HG03064 (cell line): Measurements from ENCODE around the gene FILIP1.

Source experiments
- ATAC-seq: cut with Tn5 transposase; IDR thresholded peaks from one replicate; pipeline ENCODE4 v1.9.1; 2021; ENCODE audit warnings: low read depth; ENCODE audit not compliant: unreplicated experiment

Gene FILIP1

GRCh38 chr6:75493400-75494064 lies at the start of gene FILIP1:
FILIP1 (minus strand) TSS chr6:75493800; CDS start chr6:75414972, 78,828 bp downstream.
- ATAC-seq, result no peak

GRCh38 chr6:75543311-75543710 lies 49.7 kb upstream of the FILIP1 start:
- no peak for ATAC-seq

GRCh38 chr6:75539136-75539535 lies 45.5 kb upstream of the FILIP1 start:
- no peak for ATAC-seq

GRCh38 chr6:75532521-75532920 lies 38.9 kb upstream of the FILIP1 start:
- ATAC-seq, result no peak

GRCh38 chr6:75531174-75531573 lies 37.6 kb upstream of the FILIP1 start:
- ATAC-seq, result no peak

GRCh38 chr6:75530696-75531095 lies 37.1 kb upstream of the FILIP1 start:
- no peak for ATAC-seq

- no peak for ATAC-seq
Measured at GRCh38 chr6:75528423-75528822, 34.8 kb upstream of the FILIP1 start.

- ATAC-seq, result no peak
Measured at GRCh38 chr6:75526502-75527127, 33.0 kb upstream of the FILIP1 start.

GRCh38 chr6:75525682-75526081 lies 32.1 kb upstream of the FILIP1 start:
- ATAC-seq, result no peak

GRCh38 chr6:75524322-75524972 lies 30.8 kb upstream of the FILIP1 start:
- ATAC-seq, result no peak

GRCh38 chr6:75516757-75517156 lies 23.2 kb upstream of the FILIP1 start:
- ATAC-seq, result no peak

- ATAC-seq, result no peak
Measured at GRCh38 chr6:75512591-75512990, 19.0 kb upstream of the FILIP1 start.

- no peak for ATAC-seq
Measured at GRCh38 chr6:75505424-75505823, 11.8 kb upstream of the FILIP1 start.

GRCh38 chr6:75504465-75505222 lies 11.0 kb upstream of the FILIP1 start:
- no peak for ATAC-seq

GRCh38 chr6:75503291-75503690 lies 9.7 kb upstream of the FILIP1 start:
- ATAC-seq, result no peak

GRCh38 chr6:75502884-75503283 lies 9.3 kb upstream of the FILIP1 start:
- no peak for ATAC-seq

- no peak for ATAC-seq
Measured at GRCh38 chr6:75501756-75502155, 8.2 kb upstream of the FILIP1 start.

GRCh38 chr6:75499640-75500039 lies 6.0 kb upstream of the FILIP1 start:
- no peak for ATAC-seq

GRCh38 chr6:75498862-75499261 lies 5.3 kb upstream of the FILIP1 start:
- ATAC-seq, result no peak

GRCh38 chr6:75497994-75498393 lies 4.4 kb upstream of the FILIP1 start:
- no peak for ATAC-seq

GRCh38 chr6:75495011-75495410 lies 1.4 kb upstream of the FILIP1 start:
- ATAC-seq, result no peak
